Activated CD4-positive, alpha-beta T cell treated with anti-CD3 and anti-CD28 coated beads for 48 hours (primary cell): ENCODE results near the gene DNMT3A.

Experiments
- DNase-seq: peaks from one replicate; pipeline ENCODE4 v3.0.0-alpha.2; 2020

DNMT3A gene

DNA sequence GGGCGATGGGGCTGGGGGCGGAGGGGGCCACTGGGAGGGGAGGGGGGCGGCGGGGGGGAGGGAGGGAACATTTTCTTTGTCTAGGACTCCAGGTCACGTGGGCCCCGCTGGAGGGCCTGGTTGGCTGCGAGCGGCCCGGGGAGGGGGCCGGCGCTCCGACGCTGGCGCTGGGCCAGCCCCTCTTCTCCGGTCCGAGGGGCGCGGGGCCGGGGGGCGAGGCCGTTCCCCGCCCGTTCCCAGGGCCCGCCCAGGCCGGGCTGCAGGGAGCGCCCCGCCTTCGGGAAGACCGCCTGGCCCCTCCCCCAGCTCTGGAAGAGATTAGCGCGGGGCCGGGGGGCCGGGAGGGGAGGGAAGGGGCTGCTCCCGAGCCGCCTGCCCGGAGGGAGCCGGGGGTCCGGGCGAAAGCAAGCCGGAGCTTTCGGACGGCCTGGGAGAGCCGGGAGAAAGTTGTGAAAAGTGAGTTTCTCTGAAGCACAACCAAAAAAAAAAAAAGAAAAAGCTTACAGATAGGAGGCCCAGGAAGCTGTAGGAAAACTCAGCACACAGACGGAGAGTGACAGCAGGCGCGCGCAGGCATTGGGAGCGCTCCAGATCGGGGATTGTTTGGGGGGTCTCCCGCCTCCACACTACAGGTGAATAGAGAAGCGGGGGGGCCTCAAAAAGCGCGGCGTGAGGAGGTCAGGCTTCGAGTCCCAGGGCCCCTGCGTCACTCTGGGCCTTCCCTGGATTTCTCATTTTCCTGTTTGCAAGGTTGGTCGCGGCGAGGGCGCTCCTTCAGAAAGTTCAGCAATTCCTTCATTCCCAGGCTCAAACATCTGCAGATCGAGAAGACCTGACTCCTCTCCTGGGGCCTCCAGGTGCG is 89.2 kb downstream of the DNMT3A start:
- peak; percentile 67 for DNase-seq

- DNase-seq = peak; percentile 60
These were observed 90.1 kb downstream of the DNMT3A start for GRCh38 chr2:25251422-25252273.

DNA sequence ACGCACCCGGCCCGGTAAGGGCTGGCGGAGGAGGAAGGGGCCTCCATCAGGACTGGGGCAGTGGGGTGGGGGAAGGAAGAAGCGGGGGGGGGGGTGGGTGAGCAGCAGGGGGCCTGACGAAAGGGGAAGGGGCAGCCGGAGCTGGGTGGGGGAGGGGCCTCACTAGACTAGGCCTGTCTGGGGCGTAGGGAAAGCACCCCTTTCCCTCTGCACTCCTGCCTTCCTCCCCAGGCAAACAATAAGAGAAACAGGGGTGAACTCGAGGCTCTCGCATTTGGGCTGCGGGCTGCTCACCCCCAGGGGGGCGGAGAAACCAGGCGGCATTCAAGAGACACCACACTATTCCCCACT is 90.7 kb downstream of the DNMT3A start:
- DNase-seq = peak; percentile 44

DNA sequence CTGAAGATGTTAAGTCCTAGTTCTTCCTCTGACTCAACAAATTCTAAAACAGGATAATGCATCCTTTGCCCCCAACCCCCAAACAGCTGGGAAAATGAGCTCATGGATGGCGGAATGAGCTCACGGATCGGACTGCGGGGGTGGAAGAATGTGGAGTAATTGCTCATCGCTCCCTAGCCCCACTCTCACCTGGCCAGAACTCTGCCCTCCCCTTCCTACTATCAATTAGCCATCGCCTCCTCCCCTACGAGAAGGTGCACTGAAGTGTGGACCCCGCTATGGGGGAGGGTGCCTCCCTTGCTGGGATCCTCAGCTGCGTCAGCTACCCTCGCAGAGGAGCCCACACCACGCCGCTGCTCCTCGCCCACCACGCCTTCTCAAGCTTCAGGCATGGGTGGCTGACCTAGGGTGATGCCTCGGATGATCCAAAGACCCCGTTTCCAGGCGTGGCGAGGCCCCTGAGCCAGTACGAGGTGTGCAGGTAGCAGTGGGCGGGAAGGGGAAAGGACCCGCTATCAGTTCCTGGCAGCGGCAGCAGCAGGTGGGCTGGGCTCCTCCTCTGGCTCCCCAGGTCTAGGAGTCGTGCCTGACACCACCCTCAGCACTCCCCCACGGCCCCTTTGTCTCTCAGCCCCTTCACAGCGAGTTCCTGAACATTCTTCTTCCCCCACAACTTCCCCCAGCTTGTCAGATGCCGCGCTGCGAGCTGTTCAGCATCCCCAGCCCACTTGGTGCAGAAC is 91.2 kb downstream of the DNMT3A start:
- peak; percentile 41 for DNase-seq

- DNase-seq = no peak
These were observed 91.9 kb downstream of the DNMT3A start for GRCh38 chr2:25249785-25250184.

DNA sequence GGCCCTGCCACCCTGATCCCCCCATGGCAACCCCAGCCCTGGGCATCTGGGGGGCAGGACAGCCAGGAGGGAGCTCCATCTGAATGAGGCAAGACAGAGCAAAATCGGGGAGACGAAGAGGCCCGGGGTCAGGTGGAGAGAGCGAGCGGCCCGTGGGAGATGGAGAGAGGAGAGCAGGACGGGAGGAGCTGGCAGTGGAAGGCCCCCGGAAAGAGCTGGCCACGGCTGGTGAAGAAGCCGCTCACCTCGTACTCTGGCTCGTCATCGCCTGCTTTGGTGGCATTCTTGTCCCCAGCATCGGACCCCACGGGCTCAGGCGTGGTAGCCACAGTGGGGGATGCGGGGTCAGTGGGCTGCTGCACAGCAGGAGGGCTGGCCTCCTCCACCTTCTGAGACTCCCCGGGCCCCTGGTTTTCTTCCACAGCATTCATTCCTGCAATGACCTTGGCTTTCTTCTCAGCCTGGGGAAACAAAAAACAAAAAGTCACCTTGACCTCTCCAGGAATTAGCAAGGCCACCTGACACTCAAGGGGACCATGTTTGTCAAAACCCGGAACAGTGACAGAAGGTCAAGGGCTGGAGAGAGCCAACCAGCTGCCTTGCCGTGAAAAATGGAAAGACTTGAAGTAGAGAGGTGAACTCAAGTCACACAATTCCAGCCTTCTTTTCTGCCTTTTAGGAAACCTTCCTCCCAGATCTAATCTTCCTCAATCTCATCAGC is 93.8 kb downstream of the DNMT3A start:
- DNase-seq = no peak

- DNase-seq = no peak
These were observed 95.0 kb downstream of the DNMT3A start for GRCh38 chr2:25246558-25247290.

DNA sequence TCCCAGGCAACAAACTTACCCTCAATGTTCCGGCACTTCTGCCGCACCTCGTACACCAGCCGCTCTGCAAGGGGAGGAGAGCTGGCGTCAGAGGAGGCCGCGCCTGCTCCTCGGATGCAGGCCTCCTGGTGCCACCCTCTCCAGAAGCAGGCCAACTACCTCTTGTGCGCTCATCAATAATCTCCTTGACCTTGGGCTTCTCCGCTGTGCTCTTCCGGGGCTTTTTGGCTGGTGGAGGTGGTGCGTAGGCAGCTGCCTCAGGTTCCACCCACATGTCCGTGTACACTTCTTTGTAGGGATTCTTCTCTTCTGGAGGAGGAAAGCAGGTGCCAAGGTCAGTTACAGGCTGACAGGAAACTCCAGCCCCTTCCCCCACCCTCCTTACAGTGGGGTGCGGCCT is 95.7 kb downstream of the DNMT3A start:
- DNase-seq = no peak

GRCh38 chr2:25245141-25245540 is 96.6 kb downstream of the DNMT3A start:
- no peak for DNase-seq

- DNase-seq = no peak
These were observed 97.7 kb downstream of the DNMT3A start for GRCh38 chr2:25243995-25244394.

- no peak for DNase-seq
These were observed 100.3 kb downstream of the DNMT3A start for GRCh38 chr2:25241452-25241851.

GRCh38 chr2:25240636-25241035 is 101.1 kb downstream of the DNMT3A start:
- no peak for DNase-seq

DNA sequence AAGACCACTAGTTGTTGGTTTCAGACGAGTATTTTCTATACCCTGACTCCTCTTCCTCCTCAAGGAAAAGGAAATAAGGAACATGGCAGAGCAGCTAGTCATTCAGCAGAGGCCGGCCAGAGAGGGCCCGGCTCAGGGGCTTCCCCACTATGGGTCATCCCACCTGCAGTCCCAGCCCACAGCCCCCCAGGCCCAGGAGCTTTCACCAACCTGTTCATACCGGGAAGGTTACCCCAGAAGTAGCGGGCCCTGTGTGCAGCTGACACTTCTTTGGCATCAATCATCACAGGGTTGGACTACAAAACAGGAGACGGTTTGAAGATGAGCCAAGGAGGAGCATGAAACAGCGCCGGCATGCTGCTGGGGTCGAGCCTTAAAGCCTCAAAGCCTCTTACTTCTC is 102.8 kb downstream of the DNMT3A start:
- no peak for DNase-seq

DNA sequence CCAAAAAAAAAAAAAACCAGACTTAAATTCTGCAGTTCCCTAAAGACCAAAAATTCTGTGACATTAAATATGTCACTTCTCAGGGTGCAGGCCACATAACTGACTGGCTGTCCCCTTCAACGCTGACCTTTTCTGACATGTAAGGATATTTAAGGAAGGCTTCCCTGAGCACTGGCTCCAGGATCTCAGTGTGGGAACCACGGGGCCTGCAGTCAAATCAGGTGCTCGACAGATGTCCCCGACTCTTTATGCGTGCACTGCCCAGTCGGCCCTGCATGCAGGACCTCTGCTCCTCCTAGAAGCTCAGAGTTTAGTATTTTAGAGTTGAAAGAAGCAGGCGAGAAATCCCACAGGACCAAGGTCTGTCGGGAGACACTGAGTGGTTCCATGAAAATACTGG is 104.0 kb downstream of the DNMT3A start:
- no peak for DNase-seq

GRCh38 chr2:25236736-25237135 is 105.0 kb downstream of the DNMT3A start:
- DNase-seq = no peak

- no peak for DNase-seq
These were observed 107.0 kb downstream of the DNMT3A start for GRCh38 chr2:25234738-25235137.

GRCh38 chr2:25233916-25234605 is 107.7 kb downstream of the DNMT3A start:
- no peak for DNase-seq

DNA sequence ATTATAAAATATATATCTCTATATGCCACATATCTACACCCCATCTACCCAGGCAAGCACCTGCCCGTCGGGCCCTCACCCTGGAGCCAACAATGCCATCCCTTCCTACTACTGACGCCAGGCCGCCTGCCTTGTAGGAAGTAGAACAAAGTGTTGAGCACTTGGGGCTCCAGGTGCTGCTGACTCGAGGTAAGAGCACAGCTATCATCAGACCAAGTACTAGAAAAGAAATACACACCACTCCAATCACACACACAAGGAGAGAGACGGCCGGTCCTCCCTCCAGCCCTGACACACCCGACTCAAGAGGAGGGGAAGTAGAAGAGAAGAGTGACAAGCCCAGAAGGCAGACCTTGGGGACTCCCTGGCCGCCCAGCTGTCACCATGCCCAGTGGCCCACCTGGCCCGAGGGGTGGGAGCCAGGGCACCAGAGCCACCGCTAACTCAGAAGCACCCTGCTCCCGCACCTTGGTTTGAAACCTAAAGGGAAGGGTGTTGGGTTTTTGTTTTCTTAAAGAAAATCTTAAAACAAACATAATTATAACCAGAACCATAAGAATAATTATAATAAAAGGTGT is 109.4 kb downstream of the DNMT3A start:
- DNase-seq = no peak

- DNase-seq = no peak
These were observed 110.8 kb downstream of the DNMT3A start for GRCh38 chr2:25230948-25231311.

- no peak for DNase-seq
These were observed 111.4 kb downstream of the DNMT3A start for GRCh38 chr2:25230198-25230947.
